NCI-H2196 treated with DMSO at 0.1 percent for 48 hours (cell line): ENCODE results near the gene ARF1.

Experiments used
- DNase-seq: peaks from one replicate; lab custom pipeline; 2025; ENCODE audit not compliant: unreplicated experiment; lab: John Stamatoyannopoulos, UW

ARF1 gene

GRCh38 chr1:228070173-228070572 is 12.3 kb upstream of the ARF1 start:
- DNase-seq = no peak

DNA sequence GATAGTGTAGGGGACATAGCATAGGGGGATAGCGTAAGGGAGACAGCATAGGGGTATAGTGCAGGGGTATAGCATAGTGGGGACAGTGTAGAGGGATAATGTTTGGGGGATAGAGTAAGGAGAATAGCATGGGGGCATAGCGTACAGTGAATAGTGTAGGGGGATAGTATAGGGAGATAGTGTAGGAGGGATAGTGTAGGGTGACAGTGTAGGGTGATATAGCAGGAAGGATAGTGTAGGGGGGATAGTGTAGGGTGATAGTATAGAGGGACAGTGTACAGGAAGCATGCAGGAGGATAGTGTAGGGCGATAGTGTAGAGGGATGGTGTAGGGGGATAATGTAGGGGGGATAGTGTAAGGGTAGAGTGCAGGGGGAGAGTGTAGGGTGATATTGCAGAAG is 11.7 kb upstream of the ARF1 start:
- no peak for DNase-seq

DNA sequence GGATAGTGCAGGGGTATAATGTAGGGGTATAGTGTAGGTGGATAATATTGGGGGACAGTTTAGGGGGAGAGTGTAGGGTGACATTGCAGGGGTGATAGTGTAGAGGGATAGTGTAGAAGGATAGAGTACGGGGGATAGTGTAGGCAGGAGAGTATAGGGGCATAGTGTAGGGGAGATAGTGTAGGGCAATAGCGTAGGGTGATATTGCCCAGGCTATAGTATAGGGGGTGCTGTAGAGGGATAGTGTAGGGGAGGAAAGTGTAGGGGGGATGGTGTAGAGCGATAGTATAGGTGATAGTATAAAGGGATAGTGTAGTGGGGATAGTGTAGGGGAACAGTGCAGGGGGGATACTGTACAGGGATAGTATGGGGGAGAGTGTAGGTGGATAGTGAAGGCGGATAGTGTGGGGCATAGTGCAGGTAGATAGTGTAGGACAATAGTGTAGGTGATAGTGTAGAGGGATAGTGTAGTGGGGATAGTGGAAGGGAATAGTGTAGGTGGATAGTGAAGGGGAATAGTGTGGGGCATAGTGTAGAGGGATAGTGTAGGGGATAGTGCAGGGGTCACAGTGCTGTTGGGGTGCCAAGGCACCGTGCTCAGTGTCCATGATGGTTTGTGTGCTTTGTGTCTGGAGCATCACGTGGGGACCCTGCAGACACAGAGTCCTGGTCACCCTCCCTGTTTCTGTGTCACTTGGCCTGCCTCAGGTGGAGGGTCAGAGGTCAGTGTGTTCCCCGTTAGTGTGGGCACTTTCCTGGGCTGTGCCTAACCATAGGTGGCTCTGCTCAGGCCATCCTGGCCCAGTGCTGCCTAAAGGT is 10.5 kb upstream of the ARF1 start:
- no peak for DNase-seq

- DNase-seq = no peak
Measured at GRCh38 chr1:228072658-228073043, 9.9 kb upstream of the ARF1 start.

- DNase-seq = no peak
Measured at GRCh38 chr1:228073061-228073856, 9.2 kb upstream of the ARF1 start.

DNA sequence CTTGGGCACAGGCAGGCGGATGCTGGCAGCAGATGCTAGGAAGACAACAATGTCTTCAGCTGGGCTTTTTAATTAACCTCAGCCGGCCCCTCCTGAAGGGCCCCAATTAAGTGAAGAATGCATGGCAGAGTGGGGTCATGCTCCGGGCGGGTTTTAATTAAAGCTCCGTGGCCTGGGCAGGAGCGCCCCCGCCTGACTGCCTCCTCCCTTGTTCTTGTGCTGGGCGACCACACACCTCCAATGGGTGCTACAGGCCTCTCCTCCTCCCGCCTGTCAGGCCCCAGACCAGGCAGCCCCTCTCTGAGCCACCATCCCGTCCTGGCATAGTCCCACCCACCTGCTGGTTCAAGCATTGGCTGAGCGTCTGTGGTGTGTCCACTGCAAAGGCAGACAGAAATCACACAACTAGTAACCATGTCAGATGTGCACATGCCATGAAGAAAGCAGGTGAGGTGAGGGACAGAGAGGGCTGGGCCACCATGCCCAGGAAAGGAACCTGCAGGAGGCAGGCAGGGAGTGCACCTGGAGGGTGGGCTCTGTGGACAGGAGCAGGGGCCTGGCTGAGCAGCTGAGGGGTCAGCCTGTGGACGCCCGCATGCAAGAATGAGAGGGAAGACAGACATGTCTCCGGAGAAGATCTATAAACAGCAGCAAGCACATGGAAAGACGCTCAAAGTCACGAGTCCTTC is 8.5 kb upstream of the ARF1 start:
- no peak for DNase-seq

GRCh38 chr1:228074954-228075730 is 7.4 kb upstream of the ARF1 start:
- no peak for DNase-seq

DNA sequence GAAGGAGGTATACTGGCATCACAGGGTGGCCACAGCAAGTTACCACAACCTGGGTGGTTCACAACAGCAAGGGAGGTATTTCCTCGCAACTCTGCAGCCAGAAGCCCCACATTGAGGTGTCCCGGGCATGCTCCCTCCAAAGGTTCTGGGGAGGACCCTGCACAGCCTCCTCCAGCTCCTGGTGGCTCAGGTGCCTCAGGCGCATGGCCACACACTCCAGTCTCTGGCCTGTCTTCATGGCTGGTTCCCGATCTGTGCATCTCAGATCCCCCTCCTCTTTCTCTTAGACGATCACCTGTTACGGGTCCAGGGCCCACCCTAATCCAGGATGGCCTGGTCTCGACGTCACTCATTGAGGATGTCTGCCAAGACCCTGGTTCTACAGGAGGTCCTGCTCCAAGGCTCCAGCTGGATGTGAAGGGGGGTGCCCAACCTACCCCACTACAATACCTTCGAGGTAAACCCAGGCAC is 6.7 kb upstream of the ARF1 start:
- no peak for DNase-seq

DNA sequence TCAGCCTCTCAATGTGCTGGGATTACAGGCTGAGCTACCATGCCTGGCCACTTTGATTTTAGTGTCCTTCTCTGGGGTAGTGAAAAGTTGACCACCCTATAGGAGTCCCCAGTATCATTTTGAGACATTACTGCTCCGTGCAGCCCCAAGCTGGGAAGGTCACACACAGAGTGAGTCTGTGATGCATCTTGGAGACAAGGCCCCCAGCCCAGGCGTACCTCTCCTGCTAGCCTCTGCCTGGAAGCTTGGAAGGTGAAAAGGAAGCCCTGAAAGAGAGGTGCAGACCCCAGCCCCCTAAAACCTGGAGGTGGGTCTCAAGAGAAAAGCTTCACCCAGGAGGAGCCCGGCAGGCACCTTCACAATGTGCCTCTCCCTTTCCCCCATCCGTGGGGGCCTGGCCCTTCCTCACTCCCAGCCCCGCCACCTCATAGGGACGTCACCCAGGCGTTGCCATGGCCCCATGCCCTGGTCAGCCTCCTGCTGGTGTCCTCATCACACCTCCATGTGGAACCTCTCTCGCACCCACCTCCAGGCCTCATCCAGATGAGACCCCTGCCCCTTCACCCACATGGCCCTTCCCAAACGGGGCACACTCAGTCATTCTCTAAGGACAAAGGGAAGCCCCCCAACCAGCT is 5.6 kb upstream of the ARF1 start:
- DNase-seq = no peak

DNA sequence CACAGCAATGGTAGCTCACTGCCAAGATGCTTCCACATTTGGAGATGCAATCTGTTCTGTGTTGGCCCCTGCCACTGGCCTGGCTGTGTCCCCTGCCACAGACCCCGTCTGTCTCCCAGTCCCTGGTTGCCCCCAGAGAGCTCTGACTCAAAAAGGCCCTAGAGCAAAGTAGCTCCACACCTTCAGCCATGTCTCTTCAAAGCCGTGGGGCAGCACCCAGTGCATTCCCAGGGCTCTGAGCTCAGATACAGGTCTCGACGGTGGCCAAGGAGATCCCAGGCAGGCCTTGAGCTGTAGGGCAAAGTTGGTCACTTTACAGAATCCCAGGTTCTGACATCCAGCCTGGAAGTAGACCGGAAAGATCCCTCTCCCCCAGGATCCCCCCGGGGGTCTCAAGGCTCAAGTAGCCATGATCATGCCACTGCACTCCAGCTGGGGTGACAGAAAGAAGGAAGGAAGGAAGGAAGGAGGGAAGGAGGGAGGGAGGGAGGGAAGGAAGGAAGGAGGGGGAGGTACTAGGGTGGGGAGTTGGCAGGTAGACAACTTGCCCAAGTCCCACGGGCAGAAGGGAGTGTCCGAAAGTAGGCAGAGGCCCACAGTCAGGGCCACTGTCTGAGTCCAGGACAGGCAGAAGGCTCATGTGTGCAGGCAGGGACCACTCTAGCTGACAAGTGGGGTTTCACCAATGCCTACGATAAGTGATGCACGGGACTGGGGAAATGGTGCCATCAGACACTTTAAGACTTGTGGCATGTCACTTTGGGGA is 4.8 kb upstream of the ARF1 start:
- DNase-seq = no peak

- no peak for DNase-seq
Measured at GRCh38 chr1:228079013-228079412, 3.5 kb upstream of the ARF1 start.

DNA sequence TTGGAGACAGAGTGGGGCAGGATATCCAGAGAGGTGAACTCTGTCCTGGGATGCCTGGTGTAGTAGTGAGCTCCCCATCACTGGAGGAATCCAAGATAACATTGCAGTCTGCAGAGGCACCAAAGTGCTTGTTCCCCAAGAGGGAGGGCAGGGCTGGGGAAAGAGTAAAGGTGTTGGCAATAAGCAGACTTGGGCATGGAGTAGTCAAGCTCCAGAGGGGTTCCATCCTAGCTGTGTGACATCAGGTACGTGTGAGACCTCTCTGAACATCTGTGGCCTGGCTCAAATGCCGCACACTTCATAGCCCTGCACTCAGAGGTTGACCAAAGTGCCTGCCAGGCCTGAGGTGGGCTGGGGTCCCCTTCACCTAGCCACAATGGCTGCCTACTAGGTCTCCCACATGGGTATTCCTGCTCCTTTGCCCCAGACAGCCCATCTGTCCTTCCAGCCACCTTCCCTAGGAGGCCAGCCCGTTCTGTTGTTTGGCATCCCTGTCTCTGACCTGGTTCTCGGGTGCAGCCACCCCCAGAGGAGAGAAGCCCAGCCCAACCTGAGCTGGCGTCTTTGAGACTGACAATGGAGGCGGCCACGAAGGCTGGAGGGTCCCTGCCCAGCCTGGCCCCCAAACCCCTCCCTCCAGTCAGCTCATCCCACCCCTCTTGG is 2.8 kb upstream of the ARF1 start:
- DNase-seq = no peak

DNA sequence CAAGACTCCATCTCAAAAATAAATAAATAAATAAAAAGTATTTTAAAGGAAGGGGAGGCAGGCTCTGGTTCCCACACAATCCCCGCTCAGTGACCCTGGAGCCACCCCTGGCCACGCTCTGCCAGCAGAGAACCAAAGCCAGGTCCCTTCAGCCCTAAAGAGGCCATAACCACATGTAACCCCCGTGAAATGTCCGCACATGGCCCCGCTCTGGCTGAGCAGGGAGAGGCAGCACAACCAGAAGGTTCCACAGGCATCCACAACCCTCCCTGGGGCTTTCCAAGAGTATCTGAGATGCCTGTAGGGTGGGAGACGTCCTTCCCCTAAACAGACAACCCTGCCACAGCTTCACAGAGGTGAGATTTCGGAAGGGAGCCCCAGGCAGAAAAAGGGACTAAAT is 1.4 kb upstream of the ARF1 start:
- no peak for DNase-seq

GRCh38 chr1:228081578-228082213 is 812 bp upstream of the ARF1 start:
- DNase-seq = no peak

GRCh38 chr1:228082918-228083870 is 686 bp downstream of the ARF1 start:
- DNase-seq = no peak

DNA sequence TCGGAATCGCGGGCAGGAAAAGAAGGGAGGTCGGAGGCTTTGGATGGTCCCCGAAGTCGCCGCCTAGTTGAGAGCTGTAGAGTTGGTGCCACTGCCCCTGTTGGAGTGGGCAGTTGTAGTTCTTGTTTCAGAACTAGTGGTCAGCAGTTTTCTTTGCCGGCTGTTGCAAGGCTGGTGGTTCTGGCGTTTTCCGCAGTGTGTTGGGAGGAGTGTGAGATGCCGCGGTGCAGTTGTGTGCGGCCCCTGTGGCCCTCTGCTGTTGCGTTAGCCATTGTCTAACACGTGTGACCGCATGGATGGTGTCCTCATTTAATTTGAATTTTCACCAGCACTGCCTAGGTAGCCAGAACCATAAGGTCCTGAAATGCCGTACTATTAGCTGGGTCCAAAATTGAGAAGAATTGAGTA is 1.4 kb downstream of the ARF1 start:
- DNase-seq = no peak

DNA sequence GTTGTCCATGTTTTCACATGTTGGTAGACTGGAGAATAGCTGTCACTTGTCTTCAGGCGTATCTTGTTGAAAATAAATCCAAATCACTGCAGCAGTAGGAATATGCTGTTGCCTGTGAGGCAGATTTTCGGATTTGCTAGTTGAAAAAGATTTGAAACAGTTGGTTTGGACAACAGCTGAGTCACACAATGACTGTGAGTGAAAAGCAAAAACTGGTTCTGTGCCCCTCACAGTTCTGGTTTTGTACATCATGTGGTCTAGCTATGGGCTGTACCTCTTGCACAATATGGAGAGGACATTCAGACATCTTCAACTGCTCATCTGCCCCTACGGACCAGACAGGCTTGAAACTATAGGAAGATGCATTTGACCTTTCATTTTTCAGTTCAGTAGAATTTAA is 1.8 kb downstream of the ARF1 start:
- no peak for DNase-seq

DNA sequence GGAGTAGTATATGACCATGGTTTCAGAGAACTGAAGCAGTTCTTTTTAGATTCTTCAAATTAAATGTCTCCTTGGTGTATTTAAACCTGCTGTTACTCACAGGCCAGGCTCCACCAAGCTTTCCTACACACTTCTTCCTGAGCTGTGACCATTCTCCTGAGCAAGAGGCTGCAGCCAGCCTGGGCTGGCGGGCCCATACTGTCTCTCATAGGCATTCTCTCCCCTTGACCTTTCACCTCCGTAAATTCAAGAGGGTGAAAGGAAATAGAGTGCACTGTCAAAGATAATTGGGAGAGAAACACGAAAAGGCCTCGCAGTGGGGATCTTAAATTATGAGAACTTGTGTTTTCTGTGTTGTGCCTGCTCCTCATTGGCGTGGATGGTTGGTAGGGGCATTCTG is 2.3 kb downstream of the ARF1 start:
- no peak for DNase-seq
